NCI-H446 treated with DMSO at 0.1 percent for 48 hours (cell line): Measurements from ENCODE around the gene FAM184A.

ENCODE experiments used
- DNase-seq: peaks from one replicate; lab custom pipeline; 2025; lab: John Stamatoyannopoulos, UW

The FAM184A gene

DNA sequence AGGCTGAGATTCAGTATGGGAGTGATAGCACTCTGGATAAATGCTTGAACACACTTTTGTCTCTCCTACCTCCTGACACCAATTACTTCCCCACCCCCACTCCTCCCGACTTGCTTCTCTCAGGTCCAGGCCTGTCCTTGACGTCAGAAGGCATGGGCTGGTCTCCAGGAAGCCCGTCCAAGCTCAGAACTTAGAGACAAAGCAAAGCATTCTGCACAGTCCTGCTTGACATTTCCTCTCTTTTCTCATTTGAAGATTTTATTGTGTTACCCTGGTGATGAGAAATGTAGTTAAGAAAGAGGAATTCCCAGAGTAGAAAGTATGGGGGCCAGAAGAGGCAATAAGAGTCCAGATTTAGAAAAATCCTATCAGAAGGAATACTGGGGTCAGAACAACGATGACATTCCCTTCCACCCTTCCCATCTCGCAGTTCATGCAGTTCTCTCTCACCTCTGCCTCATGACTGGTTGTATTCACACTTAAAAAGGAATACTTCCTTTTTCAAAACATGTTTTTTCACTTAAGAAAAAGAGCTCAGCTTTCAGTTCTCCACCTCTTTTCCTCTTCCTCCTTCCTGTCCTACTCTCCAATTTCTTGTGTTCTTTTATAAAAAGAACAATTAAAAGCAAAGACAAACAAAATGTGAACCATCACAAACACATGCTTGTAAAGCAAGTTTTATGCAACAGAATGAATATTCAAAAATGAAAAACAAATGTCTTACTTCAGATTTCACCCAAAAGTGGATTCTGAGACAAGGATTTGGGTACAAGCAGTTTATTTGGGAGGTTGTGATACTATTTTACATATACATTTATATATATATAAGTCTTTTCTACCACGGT, 18.5 kb upstream of the FAM184A start:
- DNase-seq: peak; percentile 24

DNA sequence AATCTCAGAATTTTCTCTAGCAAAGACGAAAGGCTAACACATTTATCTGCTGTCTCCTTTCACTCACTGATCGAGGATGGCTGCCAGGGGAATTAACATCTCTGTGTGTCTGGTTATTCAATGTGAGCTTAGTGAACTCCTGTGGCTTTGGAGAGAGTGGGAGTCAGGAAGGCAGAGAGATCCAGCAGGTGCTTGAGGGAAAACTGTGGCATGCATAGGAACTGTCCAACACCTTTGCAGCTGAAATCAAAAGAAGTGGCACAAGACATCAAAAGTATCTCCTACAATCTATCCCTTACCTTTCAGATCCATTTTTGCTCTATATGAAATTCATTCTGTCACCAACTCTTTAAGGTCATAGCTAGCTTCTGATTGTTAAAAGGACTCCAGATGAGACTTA, 11.8 kb upstream of the FAM184A start:
- no peak for DNase-seq

DNA sequence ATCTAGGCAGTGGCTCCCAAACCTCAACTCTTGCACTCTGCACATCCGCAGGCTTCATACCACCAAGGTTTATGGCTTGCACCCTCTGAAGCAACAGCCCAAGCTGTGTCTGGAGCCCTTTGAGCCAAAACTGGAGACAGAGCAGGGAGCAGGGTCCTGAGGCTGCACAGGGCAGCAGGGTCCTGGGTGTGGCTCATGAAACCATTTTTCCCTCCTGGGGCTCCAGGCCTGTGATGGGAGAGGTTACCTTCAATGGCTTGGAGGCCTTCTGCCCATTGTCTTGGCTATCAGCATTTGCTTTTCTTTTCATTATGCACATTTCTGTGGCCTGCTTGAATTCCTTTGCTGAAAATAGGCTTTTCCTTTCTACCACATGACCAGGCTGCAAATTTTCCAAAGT, 6.3 kb upstream of the FAM184A start:
- DNase-seq: no peak

DNA sequence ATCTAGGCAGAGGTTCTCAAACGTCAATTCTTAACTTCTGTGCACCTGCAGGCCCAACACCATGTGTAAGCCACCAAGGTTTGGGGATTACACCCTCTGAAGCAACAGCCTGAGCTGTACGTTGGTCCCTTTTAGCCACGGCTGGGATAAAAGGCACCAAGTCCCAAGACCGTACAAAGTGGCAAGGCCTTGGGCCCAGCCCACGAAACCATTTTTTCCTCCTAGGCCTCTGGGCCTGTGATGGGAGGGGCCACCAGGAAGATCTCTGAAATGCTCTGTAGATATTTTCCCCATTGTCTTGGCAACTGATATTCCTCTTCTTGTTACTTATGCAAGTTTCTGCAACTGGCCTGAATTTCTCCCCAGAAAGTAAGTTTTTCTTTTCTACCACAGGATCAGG, 4.5 kb upstream of the FAM184A start:
- DNase-seq: no peak

DNA sequence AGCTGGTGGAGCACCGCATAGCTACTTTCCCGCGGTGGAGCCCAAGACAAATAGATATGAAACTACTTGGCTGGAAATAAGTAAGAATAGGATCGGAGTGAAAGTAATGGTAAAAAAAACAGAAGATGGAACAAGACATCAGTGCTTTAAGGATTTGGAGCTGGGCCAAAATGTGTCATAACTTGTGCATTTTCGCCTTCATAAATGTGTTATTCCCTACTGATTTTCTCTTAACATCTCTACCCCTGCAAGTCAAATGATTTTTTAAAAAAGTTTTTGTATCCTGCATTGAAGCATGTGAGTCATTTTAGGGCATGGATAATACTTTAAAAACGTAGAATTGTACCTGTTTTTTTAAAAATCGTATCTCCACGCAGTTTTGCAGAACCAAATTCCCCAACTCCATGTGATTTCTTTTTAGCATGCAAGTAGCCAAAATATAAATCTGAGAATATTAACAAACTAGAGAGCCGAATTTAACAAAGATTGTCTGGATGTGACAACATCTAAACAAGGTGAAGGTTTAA, 882 bp upstream of the FAM184A start:
- no peak for DNase-seq

DNA sequence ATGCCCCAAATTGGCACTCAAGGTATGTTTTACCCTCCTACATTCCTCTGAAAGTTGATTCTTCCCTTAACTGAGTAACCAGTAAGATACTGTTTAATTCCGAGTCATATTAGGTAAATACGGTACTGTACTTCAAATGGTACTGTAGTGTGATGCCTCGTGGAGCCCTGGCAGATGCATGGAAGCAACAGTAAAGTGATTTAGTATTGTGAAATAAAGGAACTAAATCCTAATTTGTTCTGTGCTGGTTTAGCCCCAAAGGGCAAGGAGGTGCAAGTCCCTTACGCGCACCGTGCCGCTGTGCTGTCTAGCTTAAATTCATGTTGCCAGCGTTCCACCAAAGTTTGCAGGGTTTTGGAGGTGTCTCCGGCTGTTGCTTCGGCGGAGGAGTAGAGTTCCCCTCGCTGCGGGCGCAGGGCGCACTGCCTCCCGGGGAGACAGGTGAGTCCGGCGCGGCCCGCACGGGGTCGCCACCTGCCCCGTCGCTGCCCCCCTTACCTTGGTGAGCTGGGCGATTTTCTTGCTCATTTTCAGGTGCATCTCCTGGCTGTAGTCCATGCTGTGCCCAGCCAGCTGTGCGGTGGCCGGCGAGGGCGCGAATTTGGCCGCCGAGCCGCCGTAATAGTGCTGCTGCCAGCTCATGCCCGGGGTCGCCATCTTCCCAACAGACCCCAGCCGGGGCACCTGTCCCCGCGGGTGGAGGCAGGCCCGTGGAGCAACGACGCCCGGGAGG, 655 bp downstream of the FAM184A start:
- DNase-seq: no peak

DNA sequence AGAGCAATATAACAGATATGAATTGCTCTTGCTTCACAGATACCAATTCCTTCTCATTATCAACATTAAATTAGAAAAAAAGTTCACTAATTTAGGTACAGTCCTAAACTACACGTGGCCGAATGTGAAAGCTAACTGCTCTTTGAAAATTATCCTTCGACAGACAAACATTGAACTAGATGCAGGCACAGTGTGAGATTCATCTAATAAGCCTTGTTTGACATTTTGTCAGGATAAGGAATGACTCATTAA, 1.1 kb downstream of the FAM184A start:
- DNase-seq: no peak

DNA sequence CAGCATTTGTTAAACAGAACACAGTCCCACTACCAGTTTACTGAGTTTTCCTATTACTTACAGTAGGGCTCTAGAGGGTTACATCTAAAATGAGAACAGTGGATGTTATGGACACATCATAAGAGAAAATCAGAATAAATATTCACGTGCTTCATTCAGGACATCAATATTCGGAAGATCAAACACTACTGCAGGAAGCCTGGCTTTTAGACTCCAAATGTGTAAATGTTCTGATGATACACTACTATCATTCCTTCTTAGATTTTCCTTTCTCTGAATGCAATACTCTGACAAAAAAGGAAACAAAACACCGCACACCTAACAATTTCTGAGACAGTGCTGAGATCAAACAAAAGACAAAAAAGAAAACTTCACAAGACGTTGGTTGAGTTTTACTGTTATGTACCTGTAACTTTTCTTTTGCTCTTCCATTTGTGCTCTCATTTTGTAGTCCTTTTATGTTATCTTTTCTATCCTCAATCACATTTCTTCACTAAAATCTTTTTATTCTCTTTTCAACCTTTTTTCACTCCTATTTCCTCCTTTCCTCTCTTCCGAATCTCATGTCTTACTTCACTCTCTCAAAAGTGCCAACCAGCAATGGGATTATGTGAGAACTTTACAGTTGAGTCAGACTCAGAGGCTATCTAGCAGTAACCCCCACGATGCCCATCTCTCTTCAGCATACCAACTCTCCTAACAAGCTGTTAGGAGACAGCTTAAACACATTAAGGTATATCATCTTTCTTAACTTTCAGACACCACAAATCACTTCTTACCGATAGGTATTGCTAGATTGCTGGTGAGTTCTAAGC, 1.7 kb downstream of the FAM184A start:
- DNase-seq: no peak

DNA sequence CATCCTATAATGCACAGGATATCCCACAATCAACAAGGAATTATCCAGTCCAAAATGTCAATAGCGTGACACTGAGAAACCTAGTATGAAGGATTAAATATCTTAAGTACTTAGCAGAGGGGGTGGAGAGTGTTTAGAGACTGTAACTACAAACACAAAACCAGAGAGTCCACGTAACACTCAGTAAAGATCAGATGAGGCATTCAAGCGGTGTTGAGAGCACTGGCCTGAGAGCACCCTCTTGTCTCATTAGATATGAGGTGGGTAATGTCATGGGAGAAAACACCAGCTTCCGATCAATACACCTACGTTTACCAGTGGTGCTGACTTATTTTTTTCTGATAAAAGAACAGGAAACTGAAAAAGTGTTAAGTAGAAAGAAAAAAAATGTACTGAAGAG, 2.3 kb downstream of the FAM184A start:
- no peak for DNase-seq

DNA sequence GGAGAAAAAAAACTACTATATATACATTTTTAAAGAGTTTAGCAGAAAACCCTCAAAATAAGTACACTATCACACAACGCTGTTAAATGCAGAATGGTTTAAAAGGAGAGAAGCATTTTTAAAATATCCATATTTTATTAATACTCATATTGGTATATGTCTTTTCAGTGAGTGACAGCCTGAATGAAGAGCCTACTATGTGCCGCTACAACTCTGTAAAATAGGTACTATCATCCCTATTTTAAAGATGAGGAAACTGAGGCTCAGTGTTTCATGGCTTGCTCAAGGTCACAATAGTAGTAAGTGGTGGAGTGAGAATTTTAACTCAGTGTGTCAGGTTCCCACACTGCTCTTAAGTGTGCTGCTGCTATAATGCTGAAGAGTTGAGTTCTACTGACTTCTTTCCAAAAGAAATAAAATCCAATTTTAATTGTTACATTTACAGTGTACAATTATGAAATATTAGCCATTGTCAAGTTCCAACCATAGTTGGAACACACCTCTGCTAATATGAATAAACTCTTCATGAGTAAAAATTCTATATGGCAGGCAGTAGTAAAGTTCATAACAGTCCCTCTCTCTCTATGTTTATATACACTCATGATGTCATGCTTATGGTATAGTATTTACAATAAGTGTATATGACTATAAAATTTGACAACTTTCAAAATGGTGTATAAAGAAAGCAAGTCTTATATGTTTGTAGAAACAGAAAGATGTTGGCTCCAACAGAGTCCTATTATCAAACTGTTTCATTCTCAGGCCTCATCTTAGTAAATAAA, 3.1 kb downstream of the FAM184A start:
- DNase-seq: no peak

DNA sequence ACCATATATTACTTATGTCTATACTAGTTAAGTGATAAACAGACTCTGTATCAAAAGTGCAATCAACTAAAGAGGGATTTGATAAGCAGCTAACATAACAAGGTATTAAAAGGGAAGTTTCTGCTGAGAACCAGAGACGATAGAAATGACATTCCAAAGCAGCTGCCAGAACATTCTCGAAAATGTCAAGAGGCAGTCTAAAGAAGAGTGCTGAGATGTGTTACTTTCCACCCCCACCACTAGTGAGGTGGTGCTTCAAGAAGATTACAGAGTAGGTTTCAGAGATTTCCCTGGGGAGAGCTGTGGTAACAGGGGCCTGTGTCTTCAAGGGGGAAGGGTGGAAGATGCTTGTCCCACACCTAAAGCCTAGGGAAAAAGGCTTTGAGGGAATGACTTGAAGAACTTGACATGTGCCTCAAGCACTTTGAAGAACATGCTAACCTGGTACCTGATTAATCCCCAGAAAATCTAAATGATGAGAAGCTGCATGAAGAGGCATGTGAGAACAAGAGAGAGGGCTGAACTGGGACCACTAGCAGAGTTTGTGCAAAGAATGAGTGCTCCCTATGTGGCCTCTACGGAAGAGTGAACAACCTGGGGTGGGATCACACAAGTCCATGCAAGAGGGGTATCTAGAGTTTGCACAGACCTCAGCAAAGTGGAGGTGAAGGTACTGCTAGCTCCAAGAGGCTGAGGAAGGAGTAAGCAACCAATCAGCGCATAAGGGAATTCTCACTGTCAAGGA, 5.0 kb downstream of the FAM184A start:
- DNase-seq: no peak

DNA sequence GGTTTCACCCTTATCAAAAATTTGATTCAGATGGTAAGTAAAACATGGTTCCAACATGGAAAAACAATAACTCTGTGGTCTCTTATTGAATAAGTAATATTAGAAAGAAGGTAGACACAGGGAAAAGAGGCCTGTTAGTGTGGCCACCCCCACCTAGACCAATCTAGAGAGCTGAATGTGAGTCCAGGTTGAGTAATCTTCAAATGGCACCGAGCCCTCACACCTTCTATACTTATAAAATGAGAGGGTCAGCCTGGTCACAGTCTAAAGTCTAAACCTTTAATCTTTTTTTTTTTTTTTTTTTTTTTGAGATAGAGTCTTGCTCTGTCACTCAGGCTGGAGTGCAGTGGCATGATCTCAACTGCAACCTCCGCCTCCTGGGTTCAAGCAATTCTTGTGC, 6.9 kb downstream of the FAM184A start:
- no peak for DNase-seq

DNA sequence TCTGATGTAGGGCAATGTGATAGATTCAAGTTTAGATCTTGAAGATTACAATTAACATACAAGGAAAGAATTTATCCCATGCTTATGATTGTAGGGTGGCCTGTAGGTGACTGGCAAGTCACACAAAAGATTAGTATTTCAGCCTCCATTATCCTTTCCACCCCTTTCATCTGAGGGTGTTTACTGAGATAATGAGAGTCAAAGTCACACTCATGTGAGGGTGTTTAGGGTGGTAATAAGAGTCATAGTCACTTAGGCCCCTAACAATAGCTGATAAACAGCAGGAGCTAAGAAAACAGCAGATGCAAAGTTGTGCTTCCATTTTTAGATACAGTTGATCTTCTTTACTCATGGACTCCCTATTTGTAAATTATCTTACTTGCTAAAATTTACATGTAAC, 11.4 kb downstream of the FAM184A start:
- no peak for DNase-seq

DNA sequence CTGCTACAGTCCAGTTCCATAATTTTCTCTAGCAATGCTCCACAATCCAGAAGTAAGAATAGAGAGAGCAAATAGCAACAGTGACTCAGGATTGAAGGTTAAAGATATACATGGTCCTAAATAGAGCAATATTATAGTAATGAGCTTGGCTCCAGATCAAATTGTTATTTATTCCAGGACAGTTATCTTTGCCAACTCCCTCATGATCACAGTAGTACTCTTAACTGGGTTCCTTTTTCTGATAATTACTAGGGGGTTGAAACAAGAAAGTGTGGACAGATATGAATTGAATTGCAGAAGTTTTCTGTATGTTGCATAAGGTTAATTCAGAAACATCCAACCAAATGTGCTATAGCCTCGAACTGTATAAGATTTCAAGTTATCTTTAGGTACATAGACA, 11.9 kb downstream of the FAM184A start:
- DNase-seq: no peak

DNA sequence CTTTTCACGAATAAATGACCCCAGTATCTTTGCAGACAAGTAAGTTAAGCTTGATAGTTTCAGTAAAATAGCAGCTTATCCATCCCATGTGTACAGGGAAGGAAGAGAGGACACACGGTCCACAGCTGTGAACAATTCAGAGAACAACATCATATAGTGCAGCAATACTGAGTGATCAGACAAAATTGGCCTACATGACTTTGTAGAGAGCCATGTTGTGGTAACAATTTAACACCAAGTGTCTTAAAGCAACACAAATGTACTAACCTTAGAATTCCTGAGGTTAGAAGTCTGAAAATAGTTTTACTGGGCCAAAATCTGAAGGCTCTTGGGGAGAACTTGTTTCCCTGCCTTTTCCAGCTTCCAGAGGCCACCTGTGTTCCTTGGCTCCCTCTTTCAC, 12.5 kb downstream of the FAM184A start:
- DNase-seq: no peak

DNA sequence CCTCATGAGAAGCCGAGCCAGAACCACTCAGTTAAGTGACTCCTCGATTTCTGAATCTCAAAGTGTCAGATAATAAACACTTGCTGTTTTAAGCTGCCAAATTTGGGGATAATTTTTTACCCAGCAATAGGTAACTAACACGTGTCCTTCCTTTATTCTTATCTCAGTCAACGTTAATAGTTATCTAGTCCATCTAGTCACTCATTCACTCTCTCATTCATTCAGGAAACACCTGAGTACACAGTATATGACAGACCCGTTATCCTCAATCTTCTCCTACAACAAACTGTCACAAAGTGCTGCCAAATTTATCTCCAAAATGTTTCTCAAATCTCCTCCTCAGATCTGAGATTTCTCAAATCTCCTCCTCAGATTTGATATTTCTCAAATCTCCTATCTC, 13.1 kb downstream of the FAM184A start:
- no peak for DNase-seq

DNA sequence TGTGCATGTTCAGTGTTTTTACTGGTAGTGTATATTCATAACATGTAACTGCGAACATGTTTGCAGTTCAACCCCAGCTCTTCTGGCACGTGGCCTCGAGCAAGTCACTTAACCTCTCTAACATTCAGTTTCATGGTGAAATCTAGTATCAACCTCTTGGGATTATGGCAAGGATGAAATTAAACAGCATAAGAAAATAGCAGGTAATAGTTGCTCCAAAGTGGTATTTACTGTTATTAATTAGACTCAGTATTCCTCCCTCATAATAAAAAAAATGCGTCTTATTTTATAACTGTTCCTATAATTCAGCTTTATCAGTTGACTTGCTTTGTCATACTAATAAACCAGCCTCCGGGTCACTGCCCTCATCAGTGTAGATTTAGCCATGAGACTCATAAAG, 15.0 kb downstream of the FAM184A start:
- no peak for DNase-seq

DNA sequence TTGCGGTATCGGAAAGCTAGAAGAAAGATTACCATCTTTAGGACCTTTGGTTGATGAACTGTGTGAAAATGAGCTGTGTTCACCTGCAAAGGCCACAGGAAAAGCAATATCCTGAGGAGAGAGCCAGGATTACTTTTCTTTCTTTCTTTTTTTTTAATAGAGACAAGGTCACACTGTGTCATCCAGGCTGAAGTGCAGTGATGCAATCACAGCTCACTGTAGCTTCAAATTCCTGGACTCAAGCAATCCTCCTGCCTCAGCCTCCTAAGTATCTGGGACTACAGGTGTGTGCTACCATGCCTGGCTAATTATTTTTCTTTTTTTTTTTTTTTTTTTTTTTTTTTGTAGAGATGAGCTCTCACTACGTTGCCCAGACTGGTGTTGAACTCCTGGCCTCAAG, 17.2 kb downstream of the FAM184A start:
- no peak for DNase-seq

DNA sequence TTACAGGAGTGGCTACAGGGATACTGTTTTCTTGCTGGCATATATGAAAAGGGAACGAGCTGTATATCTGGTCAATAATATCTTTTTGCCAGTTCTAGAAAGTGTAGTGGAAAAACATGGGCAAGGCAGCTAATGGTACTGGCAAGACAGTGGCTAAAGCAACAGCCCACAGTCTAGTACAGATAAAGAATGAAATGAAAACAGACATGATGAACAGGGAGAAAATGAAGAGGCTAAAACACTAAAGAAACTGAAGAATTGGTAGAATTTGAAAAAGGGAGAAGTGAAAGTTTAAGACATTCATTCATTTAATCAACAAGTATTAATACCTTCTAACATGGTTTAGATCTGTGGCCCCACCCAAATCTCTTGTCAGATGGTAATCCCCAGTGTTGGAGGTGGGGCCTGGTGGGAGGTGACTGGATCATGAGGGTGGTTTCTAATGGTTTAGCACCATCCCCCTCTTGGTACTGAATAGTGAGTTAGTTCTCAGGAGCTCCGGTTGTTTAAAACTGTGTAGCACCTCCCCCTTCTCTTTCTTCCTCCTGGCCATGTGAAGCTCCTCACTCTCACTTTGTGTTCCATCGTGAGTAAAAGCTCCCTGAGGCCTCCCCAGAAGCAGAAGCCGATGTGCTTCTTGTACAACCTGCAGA, 18.1 kb downstream of the FAM184A start:
- no peak for DNase-seq

DNA sequence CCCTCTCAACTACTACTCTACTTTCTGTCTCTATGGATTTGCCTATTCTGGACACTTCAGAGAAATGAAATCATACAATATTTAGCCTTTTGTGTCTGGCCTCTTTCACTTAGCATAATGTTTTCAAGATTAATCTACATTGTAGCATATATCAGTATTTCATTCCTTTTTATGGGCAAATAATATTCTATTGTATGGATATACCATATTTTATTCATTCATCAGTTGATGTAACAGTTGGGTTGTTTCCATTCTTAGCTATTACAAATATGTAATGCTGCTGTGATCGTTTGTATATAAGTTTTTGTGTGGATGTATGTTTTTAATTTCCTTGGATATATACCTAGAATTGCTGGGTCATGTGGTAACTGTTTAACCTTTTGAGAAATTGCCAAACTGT, 23.4 kb downstream of the FAM184A start:
- no peak for DNase-seq

DNA sequence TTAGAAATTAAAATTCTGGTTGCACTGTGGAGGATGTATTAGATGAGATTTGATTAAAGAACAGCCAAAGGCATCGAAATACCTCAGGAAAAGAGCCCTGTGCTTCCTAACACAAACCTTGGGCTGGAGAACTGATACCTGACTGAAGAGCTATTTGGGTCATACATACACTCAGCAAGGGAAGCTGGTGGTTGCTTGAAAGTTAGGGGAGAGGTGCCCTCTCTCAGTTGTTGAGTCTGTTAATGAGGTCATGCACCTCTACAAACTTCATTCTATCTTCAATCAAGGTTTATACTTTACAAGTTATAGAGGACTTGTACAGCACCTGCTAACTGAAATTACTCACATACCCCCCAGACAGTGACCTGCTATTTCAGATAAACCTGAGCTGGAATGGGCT, 25.5 kb downstream of the FAM184A start:
- DNase-seq: no peak
